HUES48 (cell line): ENCODE data around the gene GAK.

Experiments used
- H3K27ac ChIP-seq: one replicate; pipeline ENCODE4 v1.7.0; 2013; ENCODE audit warnings: low read depth, low read length, inconsistent platforms
- H3K27me3 ChIP-seq: 2 replicates; pipeline ENCODE4 v1.6.1; 2013; ENCODE audit warnings: mild to moderate bottlenecking, low read length; ENCODE audit not compliant: control insufficient read depth, insufficient read depth
- H3K36me3 ChIP-seq: 2 replicates; pipeline ENCODE4 v1.6.1; 2013; ENCODE audit warnings: low read length; ENCODE audit not compliant: control insufficient read depth, insufficient read depth
- H3K4me1 ChIP-seq: 2 replicates; pipeline ENCODE4 v1.6.1; 2013; ENCODE audit warnings: mild to moderate bottlenecking, low read length; ENCODE audit not compliant: control insufficient read depth, insufficient read depth
- H3K4me3 ChIP-seq: 2 replicates; pipeline ENCODE4 v1.5.1; 2013; ENCODE audit warnings: mild to moderate bottlenecking, low read depth, low read length
- H3K9ac ChIP-seq: 2 replicates; pipeline ENCODE4 v1.6.1; 2013; ENCODE audit warnings: mild to moderate bottlenecking, low read depth, low read length, moderate library complexity
- H3K9me3 ChIP-seq: 2 replicates; pipeline ENCODE4 v1.6.1; 2013; ENCODE audit warnings: low read length; ENCODE audit not compliant: control insufficient read depth, insufficient read depth

GAK gene

GRCh38 chr4:859496-859895 lies 72.6 kb downstream of the GAK start:
- no peaks in the 10 kb centered on the region for H3K27me3 ChIP-seq
- H3K9me3 ChIP-seq = no peaks in the 10 kb centered on the region
- peaks cover 72% of the 10 kb centered on the region for H3K36me3 ChIP-seq
- no peak overlapping the region for H3K27ac ChIP-seq
- no peak overlapping the region for H3K9ac ChIP-seq
- H3K4me1 ChIP-seq = no peaks in the 10 kb centered on the region
- H3K4me3 ChIP-seq = no peak overlapping the region

DNA sequence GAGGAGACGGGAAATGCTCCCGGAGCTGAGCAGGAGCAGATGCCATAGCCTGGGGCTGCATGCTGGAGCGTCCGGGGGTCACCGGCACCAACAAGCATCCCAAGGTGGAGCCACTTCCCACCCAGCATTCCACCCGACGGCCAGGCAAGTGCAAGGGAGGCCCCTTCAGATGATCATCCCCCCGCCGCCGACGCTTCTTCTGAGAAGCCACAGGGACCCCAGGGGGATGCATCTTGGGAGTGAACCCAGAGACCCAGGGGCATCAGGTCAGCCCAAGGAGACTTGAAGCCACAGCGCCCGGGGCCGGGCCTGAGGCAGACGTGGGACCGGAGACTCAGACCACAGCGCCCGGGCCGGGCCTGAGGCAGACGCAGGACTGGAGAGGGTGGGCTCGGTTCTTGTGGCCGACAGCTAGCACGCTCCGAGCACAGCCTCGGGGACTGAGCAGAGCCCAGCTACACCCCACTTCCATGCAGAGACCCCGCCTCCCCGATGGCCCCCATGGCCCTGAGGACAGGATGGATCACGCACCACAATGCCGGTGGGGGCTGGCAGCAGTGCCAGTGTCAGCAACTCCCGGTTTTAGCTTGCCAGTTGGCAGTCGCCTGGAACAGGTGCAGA lies 73.2 kb downstream of the GAK start:
- Histone ChIP-seq H3K9me3 (no peaks in the 10 kb centered on the region), H3K4me1 (no peaks in the 10 kb centered on the region), H3K27me3 (no peaks in the 10 kb centered on the region), H3K27ac (no peak overlapping the region), H3K36me3 (peaks cover 71% of the 10 kb centered on the region), H3K4me3 (no peak overlapping the region), H3K9ac (no peak overlapping the region)

- no peak overlapping the region for H3K9ac ChIP-seq
- H3K27me3 ChIP-seq = no peaks in the 10 kb centered on the region
- no peak overlapping the region for H3K4me3 ChIP-seq
- H3K36me3 ChIP-seq = peaks cover 65% of the 10 kb centered on the region
- H3K27ac ChIP-seq = no peak overlapping the region
- no peaks in the 10 kb centered on the region for H3K9me3 ChIP-seq
- no peaks in the 10 kb centered on the region for H3K4me1 ChIP-seq
Observed at GRCh38 chr4:858041-858481, 74.1 kb downstream of the GAK start.

- Histone ChIP-seq H3K4me1 (no peaks in the 10 kb centered on the region), H3K9me3 (no peaks in the 10 kb centered on the region), H3K4me3 (no peak overlapping the region), H3K27ac (no peak overlapping the region), H3K36me3 (peaks cover 61% of the 10 kb centered on the region), H3K9ac (no peak overlapping the region), H3K27me3 (no peaks in the 10 kb centered on the region)
Observed at GRCh38 chr4:857461-857860, 74.7 kb downstream of the GAK start.

GRCh38 chr4:856225-856901 lies 75.8 kb downstream of the GAK start:
- H3K4me1 ChIP-seq = no peaks in the 10 kb centered on the region
- no peak overlapping the region for H3K9ac ChIP-seq
- no peaks in the 10 kb centered on the region for H3K9me3 ChIP-seq
- H3K27me3 ChIP-seq = no peaks in the 10 kb centered on the region
- no peak overlapping the region for H3K4me3 ChIP-seq
- no peak overlapping the region for H3K27ac ChIP-seq
- H3K36me3 ChIP-seq = peaks cover 53% of the 10 kb centered on the region

- peaks cover 50% of the 10 kb centered on the region for H3K36me3 ChIP-seq
- no peaks in the 10 kb centered on the region for H3K27me3 ChIP-seq
- no peak overlapping the region for H3K27ac ChIP-seq
- H3K4me3 ChIP-seq = no peak overlapping the region
- no peaks in the 10 kb centered on the region for H3K4me1 ChIP-seq
- no peak overlapping the region for H3K9ac ChIP-seq
- H3K9me3 ChIP-seq = no peaks in the 10 kb centered on the region
Observed at GRCh38 chr4:855880-856224, 76.3 kb downstream of the GAK start.

DNA sequence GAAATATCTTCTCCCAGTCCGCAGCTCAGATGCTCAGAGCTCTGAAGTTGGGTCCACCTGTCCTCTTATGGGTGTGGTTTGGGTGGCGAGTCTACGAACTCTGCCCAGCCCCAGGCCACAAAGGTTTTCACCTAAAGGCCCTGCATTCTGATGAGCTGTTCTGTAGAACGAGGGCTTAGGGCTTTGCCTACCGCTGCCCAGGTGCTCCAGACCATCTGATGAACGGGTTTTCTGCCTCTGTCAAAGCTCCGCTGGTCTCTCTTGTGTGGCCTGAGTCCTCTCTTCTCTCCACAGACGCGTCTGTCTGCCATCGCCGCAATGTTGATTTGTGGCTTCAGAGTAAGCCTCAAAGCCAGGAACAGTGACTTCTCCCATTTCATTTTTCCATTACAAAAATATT lies 77.8 kb downstream of the GAK start:
- Histone ChIP-seq H3K4me3 (no peak overlapping the region), H3K36me3 (peaks cover 40% of the 10 kb centered on the region), H3K9ac (no peak overlapping the region), H3K27ac (no peak overlapping the region), H3K27me3 (no peaks in the 10 kb centered on the region), H3K4me1 (no peaks in the 10 kb centered on the region), H3K9me3 (no peaks in the 10 kb centered on the region)

GRCh38 chr4:853416-853781 lies 78.7 kb downstream of the GAK start:
- Histone ChIP-seq H3K9me3 (no peaks in the 10 kb centered on the region), H3K27ac (no peak overlapping the region), H3K9ac (no peak overlapping the region), H3K36me3 (peaks cover 35% of the 10 kb centered on the region), H3K27me3 (no peaks in the 10 kb centered on the region), H3K4me3 (no peak overlapping the region), H3K4me1 (no peaks in the 10 kb centered on the region)

GRCh38 chr4:851701-852430 lies 80.2 kb downstream of the GAK start:
- no peak overlapping the region for H3K4me3 ChIP-seq
- peaks cover 21% of the 10 kb centered on the region for H3K36me3 ChIP-seq
- H3K9me3 ChIP-seq = no peaks in the 10 kb centered on the region
- H3K27ac ChIP-seq = no peak overlapping the region
- H3K4me1 ChIP-seq = no peaks in the 10 kb centered on the region
- no peak overlapping the region for H3K9ac ChIP-seq
- H3K27me3 ChIP-seq = no peaks in the 10 kb centered on the region

- Histone ChIP-seq H3K4me1 (no peaks in the 10 kb centered on the region), H3K4me3 (no peak overlapping the region), H3K27me3 (no peaks in the 10 kb centered on the region), H3K36me3 (peaks cover 17% of the 10 kb centered on the region), H3K27ac (no peak overlapping the region), H3K9me3 (no peaks in the 10 kb centered on the region), H3K9ac (no peak overlapping the region)
Observed at GRCh38 chr4:850323-850945, 81.7 kb downstream of the GAK start.
